AG04449 (cell line): Measurements from ENCODE around the gene TMEM61.
"Not testable (repeated sequence)": the region's sequence is repeated elsewhere in the genome, so short reads cannot be mapped to it uniquely, and the experiment has no call there.

Source experiments
- CTCF ChIA-PET: fragments of 350-600 bp; formaldehyde crosslinking; extraction: SDS; loops from one replicate; lab custom pipeline; 2021; ENCODE audit warnings: antibody characterized with exemption; lab: Yijun Ruan, JAX
- POLR2A ChIA-PET: fragments of 400-600, 350-600 bp; formaldehyde crosslinking; extraction: SDS; loops from one replicate; lab custom pipeline; 2020; ENCODE audit warnings: antibody characterized with exemption, inconsistent platforms; lab: Yijun Ruan, JAX
- DNase-seq: peaks from one replicate; pipeline ENCODE4 v3.0.0-alpha.2; 2010; ENCODE audit warnings: low read depth, low spot score
- H3K4me3 ChIP-seq: 2 replicates; pipeline ENCODE4 v1.5.1; 2011; ENCODE audit warnings: low read depth, mild to moderate bottlenecking, control low read depth, low read length
- TF ChIP-seq, protein P1 (sequence below): IDR thresholded peaks from one replicate; pipeline ENCODE4 v1.5.1; 2011; ENCODE audit warnings: mild to moderate bottlenecking, moderate library complexity, low read length, control low read depth, inconsistent platforms; ENCODE audit not compliant: insufficient read depth; ENCODE audit errors: missing control alignments

The TMEM61 gene

DNA sequence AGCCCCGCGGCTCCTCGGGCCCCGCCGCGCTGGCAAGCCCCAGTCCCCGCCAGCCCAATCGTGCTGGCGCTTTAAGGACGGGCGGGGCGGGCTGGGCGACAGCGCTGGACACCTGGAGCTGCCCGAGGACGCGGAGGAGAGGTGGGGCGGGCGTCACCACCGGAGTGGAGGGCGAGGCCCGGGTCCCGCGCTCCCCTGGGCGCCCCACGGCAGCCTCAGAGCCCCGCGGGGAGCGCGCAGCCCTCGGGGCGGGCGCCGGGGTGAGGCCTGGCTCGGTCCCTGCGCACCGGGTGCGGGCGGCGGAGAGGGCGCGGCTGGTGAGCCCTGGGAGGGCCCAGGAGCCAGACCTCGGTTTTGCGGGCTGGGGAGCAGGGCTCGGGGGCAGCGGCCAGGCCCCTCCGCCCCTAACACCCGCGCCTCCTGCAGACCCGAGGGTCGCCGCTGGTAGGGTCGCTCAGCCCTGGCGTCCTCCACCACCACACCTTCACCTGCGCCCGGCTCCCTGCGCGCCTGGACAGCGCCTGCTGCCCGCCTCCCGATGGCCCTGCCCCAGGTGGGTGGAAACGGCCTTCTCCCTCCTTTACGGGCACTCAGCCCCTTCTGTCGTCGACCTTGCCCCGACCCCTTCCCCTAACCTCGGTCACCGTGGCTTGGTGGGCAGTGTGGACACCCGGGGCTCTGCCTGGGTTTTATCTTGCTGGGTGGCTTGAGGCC lies at the start of gene TMEM61:
TMEM61 (plus strand) TSS at position 101 of the 714 bp plus-strand sequence; CDS start at position 539, 438 bp downstream.
- TF ChIP-seq, protein P1, sequence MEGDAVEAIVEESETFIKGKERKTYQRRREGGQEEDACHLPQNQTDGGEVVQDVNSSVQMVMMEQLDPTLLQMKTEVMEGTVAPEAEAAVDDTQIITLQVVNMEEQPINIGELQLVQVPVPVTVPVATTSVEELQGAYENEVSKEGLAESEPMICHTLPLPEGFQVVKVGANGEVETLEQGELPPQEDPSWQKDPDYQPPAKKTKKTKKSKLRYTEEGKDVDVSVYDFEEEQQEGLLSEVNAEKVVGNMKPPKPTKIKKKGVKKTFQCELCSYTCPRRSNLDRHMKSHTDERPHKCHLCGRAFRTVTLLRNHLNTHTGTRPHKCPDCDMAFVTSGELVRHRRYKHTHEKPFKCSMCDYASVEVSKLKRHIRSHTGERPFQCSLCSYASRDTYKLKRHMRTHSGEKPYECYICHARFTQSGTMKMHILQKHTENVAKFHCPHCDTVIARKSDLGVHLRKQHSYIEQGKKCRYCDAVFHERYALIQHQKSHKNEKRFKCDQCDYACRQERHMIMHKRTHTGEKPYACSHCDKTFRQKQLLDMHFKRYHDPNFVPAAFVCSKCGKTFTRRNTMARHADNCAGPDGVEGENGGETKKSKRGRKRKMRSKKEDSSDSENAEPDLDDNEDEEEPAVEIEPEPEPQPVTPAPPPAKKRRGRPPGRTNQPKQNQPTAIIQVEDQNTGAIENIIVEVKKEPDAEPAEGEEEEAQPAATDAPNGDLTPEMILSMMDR: no peak
- ChIA-PET POLR2A (no interaction called here), CTCF (no interaction called here)
- H3K4me3 ChIP-seq: peak within 1 kb of the TSS; percentile 29
- DNase-seq: no peak

DNA sequence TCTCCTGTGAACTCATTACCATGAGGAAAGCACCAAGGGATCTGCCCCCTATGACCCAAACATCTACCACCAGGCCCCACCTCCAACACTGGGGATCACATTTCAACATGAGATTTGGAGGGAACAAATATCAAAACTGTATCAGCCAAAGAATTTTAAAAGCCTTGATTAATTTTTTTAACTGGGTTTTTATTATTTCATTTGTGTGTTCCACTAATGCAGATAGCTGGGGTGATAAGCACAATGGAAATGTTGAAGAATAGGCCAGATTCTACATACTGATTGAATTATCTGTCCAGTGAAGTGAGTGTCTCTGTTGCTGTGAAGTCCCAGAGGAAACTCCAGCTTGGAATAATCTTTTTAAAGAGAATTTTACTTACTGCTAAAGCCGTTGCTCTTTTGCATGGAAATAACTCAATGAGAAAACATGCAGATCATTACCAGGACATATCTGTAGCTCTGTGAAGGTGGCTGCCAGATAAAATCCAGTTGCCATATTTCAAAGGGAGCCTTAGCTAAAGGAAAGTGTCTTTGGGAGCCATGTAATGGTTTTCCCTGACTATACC lies 49.1 kb upstream of the TMEM61 start:
- no peak overlapping the region for H3K4me3 ChIP-seq
- POLR2A ChIA-PET: interaction anchor here (1.1 kb wide), 1 partner anchor 27 kb away, joined by 4 read pairs; no protein-coding TSS in a partner anchor
- TF ChIP-seq, protein P1: no peak
- CTCF ChIA-PET: interaction anchor here (0.9 to 4.5 kb wide), 4 partner anchors 9 to 91 kb away, joined by 3 to 30 read pairs (median 10); no protein-coding TSS in a partner anchor
- DNase-seq: no peak

DNA sequence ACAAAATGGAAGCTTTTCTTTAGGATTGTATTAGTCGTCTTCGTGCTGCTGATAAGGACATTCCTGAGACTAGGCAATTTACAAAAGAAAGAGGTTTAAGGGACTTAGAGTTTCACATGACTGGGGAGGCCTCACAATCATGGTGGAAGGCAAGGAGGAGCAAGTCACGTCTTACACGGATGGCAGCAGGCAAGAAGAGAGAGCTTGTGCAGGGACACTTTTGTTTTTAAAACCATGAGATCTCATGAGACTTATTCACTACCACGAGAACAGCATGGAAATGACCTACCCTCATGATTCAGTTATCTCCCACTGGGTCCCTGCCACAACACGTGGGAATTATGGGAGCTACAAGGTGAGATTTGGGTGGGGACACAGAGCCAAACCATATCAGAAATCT lies 46.3 kb upstream of the TMEM61 start:
- H3K4me3 ChIP-seq, DNase-seq: not testable (repeated sequence)
- CTCF ChIA-PET: interaction anchor here (0.8 to 3.0 kb wide), 4 partner anchors 8 to 88 kb away, joined by 3 to 40 read pairs (median 8); no protein-coding TSS in a partner anchor
- POLR2A ChIA-PET: interaction anchor here (1.1 to 1.3 kb wide), 2 partner anchors 29 to 47 kb away, joined by 3 read pairs; partner anchors contain the start of gene DHCR24

DNA sequence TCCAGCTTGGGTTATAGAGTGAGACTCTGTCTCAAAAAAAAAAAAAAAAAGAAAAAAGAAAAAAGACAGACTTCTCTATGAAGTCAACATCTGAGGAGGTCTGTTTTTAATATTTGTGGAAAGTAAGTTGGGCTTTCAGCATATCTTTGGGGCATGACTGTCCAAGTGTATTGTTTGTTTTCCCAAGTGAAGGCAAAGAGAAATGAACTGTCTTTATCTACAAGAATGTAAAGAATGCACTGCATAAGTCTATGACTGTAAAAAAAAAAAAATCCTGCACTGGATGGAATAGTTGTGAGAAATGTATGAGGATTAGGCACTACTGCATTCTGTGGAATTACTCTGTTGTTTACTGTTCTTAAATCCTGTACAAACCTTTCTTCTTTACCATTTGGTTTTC lies 45.6 kb upstream of the TMEM61 start:
- ChIA-PET CTCF (interaction anchor here (1.2 to 3.0 kb wide), 4 partner anchors 11 to 87 kb away, joined by 5 to 40 read pairs (median 8); no protein-coding TSS in a partner anchor), POLR2A (interaction anchor here (0.6 to 1.3 kb wide), 3 partner anchors 30 to 528 kb away, joined by 3 read pairs; partner anchors contain the start of genes DHCR24 and SSBP3)

DNA sequence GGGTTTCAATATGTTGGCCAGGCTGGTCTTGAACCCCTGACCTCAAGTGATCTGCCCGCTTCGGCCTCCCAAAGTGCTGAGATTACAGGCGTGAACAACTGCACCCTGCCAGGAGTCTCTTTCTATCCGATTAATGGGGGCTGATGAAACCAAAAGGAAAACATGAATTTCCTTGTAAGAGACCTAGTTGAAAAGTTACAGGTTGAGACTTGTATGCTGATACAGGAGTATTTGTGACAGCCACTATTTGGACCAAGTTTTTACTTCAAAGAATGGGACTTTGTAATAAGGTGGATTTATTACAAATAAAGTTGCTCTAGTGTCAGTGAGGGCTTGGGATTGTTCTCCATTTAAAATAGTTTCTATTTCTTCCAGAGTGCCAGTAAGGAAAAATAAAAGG lies 43.6 kb upstream of the TMEM61 start:
- ChIA-PET POLR2A (no interaction called here), CTCF (interaction anchor here (2.0 kb wide), 1 partner anchor 14 kb away, joined by 9 read pairs; no protein-coding TSS in a partner anchor)
- TF ChIP-seq, protein P1: no peak
- no peak for DNase-seq
- no peak overlapping the region for H3K4me3 ChIP-seq

More for the DNA sequence above, 45.6 kb upstream of the TMEM61 start:
- peak; percentile 94 for DNase-seq
- H3K4me3 ChIP-seq: no peak overlapping the region
- TF ChIP-seq, protein P1: no peak

DNA sequence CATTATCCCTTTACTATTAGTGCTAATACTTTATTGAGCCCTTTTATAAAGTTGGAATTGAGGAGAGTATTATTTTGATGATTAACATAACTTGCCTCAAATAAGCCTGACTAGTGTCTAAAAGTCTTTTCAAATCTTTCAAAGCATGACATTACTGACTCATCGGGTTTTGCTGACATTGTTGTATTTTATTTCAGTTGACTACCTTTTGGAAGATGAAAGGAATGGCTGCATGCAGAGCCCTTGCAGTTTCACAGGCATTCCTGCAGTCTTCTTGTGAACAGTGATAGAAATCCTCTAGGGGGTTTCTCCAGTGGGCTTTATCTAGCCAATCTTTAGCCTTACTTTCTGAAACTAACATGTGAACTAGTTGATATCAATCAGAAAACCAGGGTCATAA lies 43.0 kb upstream of the TMEM61 start:
- TF ChIP-seq, protein P1: no peak
- ChIA-PET POLR2A (no interaction called here), CTCF (interaction anchor here (1.0 to 18.6 kb wide), 6 partner anchors 8 to 77 kb away, joined by 3 to 656 read pairs (median 6); partner anchors contain the start of gene DHCR24)
- no peak overlapping the region for H3K4me3 ChIP-seq
- no peak for DNase-seq

DNA sequence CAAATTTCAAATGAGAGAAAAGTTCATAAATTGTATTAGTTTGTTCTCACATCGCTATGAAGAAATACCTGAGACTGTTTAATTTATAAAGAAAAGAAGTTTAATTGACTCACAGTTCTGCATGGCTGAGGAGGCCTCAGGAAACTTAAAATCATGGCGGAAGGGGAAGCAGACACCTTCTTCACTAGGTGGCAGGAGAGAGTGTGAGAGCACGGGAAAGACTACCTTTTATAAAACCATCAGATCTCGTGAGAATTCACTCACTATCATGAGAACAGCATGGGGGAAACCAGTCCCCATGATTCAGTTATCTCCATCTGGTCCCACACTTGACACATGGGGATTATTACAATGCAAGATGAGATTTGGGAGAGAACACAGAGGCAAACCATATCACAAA lies 41.5 kb upstream of the TMEM61 start:
- H3K4me3 ChIP-seq, DNase-seq, POLR2A ChIA-PET: not testable (repeated sequence)
- CTCF ChIA-PET: interaction anchor here (0.9 to 18.6 kb wide), 7 partner anchors 9 to 121 kb away, joined by 3 to 656 read pairs (median 9); partner anchors contain the start of gene BSND
